HG02759 (cell line): ENCODE measurements around the gene SASH1.

Experiments used
- ATAC-seq: cut with Tn5 transposase; IDR thresholded peaks from one replicate; pipeline ENCODE4 v1.9.1; 2021; ENCODE audit warnings: mild to moderate bottlenecking, moderate library complexity; ENCODE audit not compliant: unreplicated experiment

SASH1 gene

DNA sequence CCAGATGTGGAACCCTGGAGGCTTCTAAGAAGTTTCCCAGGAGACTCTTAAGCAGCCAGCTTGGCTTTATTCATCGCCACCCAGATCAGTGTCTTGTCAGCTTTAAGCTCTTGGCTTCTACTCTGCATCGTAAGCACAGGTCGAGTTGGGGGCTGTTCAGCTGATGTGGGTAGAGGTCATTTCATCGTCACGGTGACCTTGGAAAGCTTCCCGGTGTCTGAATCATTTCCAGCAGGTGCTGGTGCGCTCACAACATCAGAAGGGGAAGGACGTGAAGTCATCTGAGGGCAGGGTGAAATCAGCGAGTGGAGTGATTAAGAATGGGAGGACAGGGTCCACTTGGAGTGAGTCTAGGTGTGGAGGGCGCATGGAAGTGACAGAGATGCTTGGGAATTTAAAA, 112.6 kb downstream of the SASH1 start:
- no peak for ATAC-seq

DNA sequence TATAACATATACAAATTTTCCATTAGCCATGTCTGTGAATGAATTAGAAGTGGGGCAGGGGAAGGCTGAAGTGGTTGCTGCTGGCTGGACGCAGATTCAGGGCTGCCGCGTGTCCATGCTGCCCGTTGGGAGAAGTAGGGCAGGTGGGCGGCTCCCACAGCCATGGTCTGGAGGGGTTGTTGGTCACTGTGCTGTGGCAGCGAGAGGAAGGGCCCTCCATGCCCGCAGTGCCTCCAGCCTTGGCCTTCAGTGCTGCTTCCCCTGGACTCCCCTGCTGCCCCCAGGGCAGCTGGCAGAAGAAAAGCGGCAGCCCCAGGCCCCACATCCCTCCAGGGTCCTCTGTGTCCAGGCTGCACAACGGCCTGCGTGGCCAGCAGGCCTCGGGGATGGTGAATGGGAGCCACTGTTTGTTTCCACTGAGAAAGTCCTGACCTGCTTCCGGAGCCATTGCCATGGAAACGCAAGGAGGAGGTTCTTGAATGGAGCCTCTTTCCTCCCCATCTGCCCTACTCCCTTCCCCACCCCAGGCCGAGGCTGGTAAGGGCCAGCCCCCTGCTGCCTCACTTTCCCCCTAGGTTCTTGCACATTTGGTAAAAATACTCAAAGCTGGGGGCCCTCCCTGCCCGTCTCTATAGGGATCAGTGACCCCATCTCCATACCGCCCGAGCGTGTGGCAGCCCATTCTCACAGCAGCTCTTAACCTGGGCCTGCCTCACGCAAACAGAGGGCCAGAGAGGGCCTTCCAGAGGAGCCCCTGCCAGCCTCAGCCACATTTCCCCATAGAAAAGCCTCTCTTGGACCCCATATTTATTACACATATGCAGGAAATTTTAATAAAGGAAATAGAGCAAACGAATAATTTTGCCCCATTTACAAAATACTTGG, 113.3 kb downstream of the SASH1 start:
- no peak for ATAC-seq

GRCh38 chr6:148457137-148457842, 114.7 kb downstream of the SASH1 start:
- no peak for ATAC-seq

- ATAC-seq = no peak
These were observed 115.2 kb downstream of the SASH1 start for GRCh38 chr6:148457843-148458159.

DNA sequence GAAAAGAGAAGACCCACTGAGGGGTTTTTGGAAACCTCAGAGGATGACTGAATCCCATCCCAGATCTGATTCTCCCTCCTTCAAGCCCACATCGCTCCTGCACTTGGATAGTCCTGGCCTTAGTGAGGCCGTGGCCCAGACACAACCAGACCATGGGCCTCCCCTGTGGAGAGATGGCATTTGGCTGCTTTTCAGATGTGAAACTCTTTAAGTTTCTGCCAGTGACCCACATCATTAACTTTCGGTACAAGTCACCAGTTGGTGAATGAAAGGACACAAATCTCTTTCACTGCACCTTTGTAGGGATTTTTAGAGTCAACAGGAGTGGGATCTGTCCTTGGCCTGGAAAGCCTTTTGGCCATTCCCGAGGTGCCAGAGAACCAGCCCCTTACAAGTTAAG, 116.6 kb downstream of the SASH1 start:
- no peak for ATAC-seq

DNA sequence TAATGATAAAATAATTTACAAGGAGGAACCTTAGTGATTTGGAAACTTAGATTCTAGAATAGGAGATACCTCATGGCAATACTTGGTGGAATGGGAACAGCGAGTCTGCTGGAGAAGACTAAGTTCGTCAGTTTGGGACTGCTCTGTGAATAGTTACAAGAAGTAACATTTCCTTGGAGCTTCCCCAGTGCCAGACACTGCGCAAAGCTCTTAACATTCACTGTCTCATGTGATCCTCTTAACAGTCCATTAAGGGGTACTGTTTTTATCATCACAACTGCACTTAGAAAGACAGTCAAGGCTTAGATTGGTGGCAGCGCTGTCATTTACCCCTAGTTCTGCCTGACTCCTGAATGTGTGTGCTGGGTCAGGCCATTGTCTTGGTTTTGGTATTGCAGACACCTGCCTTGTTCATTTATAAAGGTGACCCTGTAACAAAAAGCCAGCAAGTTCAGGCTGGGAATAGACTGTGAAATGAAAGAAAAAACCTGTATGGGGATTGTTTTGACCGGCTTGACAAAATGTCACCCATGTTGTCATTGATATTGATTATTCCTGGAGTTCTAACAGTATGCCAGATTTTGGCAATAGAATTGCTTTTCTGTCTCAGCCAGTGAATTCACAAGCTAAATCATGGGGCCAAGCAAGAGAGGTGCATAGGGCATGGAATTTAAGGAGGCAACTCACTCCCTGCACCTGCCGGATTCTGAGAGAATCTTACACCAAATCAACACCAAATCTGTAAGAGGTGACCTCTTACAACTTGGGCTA, 118.4 kb downstream of the SASH1 start:
- ATAC-seq = no peak

DNA sequence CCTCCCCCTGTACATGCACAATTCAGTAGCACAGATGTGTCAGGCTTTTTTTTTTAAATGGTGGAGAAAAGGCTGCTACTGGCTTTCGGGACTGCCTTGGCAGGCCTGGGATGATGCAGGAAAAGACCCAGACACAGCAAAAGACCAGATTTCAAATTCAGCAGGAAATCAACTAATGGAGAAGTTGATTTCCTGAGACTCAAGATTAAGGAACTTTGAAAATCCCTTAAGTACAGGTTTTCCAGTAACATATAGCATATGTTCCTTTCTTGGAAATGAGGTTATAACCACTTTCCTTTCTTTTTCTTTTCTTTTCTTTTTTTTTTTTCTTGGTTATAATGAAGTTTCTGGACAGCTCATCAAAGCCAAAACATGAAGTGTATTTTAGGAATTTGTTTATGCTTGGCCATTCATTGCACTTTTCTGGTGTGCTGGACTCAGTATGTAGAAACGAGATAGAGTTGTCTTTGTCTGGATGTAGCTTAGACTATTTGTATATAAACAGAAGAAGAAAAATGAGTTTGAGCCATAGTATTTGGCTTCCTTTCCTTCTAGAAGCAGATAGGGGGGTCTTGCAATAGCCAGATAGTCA, 119.4 kb downstream of the SASH1 start:
- no peak for ATAC-seq

GRCh38 chr6:148463671-148464070, 121.0 kb downstream of the SASH1 start:
- ATAC-seq = no peak

DNA sequence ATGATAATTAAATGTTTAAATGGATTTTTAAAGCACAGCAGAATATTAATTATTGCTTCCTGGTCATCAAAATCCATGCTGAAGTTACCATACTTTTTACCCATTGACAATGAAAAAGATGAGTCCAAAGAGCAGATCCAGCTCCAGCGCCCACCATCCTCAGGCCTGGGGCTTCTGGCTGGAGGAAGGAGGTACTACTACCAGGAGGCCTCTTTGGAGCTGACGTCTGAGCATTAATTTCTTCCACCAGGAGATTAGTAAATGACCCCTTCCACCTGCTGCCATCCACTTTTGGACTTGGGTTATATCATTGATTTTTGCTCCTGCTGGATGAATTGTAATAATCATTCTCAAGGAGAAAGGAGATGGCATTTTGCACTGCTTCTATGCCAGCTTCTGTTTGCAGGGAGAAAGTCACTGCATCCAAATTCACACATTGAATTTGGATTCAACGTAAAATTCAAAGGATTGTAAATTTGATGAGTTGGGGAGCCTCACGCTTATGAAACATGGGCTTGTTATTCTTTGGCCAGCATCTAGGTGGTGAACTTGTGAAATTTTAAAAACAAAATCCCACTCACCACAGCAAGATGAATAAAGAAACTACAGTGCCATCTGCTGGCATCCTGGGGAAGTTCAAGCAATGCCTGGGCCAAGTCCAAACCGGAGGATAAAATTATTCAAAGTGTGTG, 121.8 kb downstream of the SASH1 start:
- ATAC-seq = peak; percentile 84

DNA sequence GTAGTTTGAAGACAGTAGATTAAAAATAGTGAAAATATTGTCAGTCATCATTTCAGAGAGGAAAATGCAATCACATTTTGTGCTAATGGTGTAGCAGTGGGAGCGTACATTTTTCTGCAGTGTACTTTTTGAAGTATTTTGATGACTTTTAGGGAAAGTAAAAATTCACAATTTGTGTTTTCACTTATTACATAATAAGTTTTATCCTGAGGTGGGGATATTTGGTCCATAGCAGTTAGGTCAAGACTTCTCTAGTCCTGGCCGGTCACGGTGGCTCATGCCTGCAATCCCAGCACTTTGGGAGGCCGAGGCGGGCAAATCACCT, 122.3 kb downstream of the SASH1 start:
- no peak for ATAC-seq

GRCh38 chr6:148465670-148466069, 123.0 kb downstream of the SASH1 start:
- no peak for ATAC-seq

DNA sequence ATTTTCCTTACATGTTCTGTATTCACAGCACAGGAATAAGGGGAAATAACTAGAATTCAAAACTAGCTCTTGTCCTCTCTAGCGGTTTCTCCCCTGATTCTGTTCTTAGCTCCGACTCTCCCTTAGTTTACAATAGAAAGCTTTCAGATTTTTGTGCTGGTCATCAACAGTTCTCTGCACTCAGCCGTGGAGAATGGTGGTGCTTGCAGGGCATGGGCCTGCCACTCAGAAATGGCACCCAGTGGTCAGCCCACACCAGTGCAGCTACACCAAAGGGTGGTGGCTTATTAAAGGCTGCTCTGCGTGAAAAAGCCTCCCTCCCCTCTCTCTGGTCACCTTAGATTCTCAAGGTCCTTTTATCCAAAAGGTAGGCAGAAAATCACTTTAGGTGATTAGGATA, 123.5 kb downstream of the SASH1 start:
- no peak for ATAC-seq

DNA sequence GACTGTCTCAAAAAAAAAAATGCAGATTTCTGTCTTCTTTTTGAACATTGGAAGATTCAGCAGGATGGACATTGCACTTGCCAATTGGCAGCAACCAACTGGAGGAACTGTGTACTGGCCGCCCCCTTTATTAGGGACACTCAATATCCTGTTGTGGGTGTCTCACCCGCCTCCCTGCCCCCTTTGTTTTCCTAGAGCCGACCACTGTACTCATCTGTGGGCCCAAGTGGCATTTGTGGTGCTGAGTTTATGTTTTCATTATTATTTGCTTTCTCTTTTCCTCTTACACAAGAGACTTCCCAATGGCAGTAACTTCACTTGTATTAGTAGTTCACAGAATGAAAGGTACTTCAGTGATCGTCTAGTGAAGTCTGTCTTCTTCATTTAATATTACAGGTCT, 125.3 kb downstream of the SASH1 start:
- no peak for ATAC-seq

DNA sequence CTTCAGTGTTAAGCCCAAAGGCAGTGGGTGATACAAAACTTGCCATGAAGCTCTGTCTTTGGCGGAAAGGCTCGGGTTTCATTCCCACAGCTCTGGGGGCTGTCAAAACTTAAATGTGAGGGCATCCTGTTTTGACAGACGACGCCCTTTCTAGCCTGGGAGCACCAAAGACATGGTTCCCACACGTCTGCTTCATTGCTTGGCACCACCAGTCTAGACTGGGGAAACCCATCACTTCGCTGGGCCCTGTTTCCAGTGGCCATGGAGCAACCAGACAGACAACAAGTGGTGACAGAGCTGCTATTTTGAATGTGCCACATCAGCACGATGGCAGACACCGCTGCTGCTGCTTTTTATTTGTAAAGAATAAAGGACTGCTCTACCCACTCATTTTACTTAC, 127.5 kb downstream of the SASH1 start:
- ATAC-seq = no peak

- no peak for ATAC-seq
These were observed 128.2 kb downstream of the SASH1 start for GRCh38 chr6:148470606-148471465.

DNA sequence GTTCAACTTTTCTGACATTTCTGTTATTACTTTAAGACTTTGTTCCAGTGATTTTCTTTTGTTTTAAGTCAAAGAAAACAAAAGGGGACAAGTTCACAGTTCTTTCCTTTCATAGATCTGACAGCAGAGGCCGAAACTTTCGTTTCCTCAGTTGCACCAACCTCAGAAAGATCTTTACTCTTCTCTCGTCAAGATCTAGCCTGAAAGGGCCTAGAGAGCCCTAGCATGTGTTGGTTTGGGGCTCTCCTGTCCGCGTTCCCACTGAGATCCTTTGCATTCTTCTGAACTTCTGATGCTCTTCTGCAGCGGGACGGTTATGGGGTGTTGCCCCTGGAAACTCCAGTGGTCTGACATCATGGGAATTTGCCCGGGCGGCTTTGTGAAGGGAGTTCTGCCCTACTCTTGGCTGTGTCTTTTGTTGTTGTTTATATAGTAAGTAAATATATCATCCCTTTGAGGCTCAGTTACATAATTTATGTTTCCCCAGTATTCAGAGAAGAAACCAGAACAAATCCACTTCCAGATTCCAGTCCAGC, 129.1 kb downstream of the SASH1 start:
- no peak for ATAC-seq

- ATAC-seq = no peak
These were observed 129.8 kb downstream of the SASH1 start for GRCh38 chr6:148472171-148473105.

- ATAC-seq = no peak
These were observed 136.9 kb downstream of the SASH1 start for GRCh38 chr6:148479497-148479896.

DNA sequence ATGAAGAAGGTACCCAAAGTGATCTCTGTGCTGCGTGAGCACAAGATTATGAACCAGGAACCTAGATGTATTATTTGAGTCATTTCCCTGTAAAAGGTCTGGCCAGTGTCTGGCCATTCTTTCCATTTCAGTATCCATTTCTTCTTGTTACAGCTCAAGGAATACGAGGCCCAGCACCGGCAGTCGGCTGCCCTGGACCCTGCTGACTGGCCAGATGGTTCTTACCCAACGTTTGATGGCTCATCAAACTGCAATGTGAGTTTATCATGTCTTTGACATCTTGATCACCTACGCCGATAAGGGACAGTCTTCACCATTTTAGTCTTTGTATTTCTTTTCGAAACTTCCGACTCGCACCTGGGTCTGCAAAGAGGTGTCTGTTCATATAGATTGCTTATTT, 144.8 kb downstream of the SASH1 start:
- ATAC-seq = no peak
